IMR-90 (cell line): ENCODE measurements around the gene ADGRB3.

ENCODE experiments used
- BHLHE40 ChIP-seq: fragments of 150-350 bp; IDR thresholded peaks from 2 replicates; pipeline ENCODE4 v1.6.1; 2016; ENCODE audit warnings: mild to moderate bottlenecking, low read depth, low read length
- MXI1 ChIP-seq: IDR thresholded peaks from 2 replicates; pipeline ENCODE4 v1.6.1; 2012; ENCODE audit warnings: low read depth, mild to moderate bottlenecking, low read length, moderate library complexity, borderline replicate concordance
- POLR2A ChIP-seq: IDR thresholded peaks from 2 replicates; pipeline ENCODE4 v1.6.1; 2012; ENCODE audit warnings: mild to moderate bottlenecking, low read depth, low read length
- TF ChIP-seq, protein P1 (sequence below): conservative IDR thresholded peaks from 2 replicates; pipeline ENCODE4 v1.5.1; 2012; ENCODE audit warnings: mild to moderate bottlenecking, low read depth, low read length, improper control_type of control experiment

DNA sequence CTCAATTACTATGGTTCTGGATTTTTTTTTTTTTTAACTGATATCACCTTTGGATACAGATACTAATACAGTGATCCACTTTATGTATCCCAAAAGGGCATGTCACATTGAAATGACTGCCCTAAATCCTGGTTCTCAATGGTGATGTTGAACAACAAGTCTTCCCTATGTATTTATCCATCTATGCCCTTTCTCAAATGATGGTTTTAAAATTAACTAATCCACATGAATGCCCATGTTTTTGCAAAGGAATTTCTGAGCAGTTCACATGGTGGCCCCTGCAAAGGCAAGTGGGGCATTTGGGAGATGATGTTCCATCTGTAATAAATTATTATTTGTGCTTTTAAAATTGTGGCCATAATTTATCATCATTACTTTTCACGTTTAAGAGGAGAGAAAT lies 2.7 kb downstream of the ADGRB3 start:
- TF ChIP-seq, protein P1, sequence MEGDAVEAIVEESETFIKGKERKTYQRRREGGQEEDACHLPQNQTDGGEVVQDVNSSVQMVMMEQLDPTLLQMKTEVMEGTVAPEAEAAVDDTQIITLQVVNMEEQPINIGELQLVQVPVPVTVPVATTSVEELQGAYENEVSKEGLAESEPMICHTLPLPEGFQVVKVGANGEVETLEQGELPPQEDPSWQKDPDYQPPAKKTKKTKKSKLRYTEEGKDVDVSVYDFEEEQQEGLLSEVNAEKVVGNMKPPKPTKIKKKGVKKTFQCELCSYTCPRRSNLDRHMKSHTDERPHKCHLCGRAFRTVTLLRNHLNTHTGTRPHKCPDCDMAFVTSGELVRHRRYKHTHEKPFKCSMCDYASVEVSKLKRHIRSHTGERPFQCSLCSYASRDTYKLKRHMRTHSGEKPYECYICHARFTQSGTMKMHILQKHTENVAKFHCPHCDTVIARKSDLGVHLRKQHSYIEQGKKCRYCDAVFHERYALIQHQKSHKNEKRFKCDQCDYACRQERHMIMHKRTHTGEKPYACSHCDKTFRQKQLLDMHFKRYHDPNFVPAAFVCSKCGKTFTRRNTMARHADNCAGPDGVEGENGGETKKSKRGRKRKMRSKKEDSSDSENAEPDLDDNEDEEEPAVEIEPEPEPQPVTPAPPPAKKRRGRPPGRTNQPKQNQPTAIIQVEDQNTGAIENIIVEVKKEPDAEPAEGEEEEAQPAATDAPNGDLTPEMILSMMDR: no peak
- TF ChIP-seq POLR2A (no peak), BHLHE40 (no peak), MXI1 (no peak)
